Activated CD4-positive, alpha-beta T cell treated with anti-CD3 and anti-CD28 coated beads, Interleukin-2, amount 50 U/mL, for 48 hours (primary cell): ENCODE data around the gene FAM90A1.
"Not testable (repeated sequence)": the region's sequence is repeated elsewhere in the genome, so short reads cannot be mapped to it uniquely, and the experiment has no call there.

Source experiments
- DNase-seq, 2 experiments: peaks; one replicate each; pipeline ENCODE4 v3.0.0-alpha.2; 2020

The FAM90A1 gene

GRCh38 chr12:8226992-8227731 is at the start of gene FAM90A1:
Gene FAM90A1 (minus strand): TSS chr12:8227618. CDS start chr12:8224832, 2,786 bp downstream.
- not testable (repeated sequence) for DNase-seq

- not testable (repeated sequence) for DNase-seq
Observed at GRCh38 chr12:8276397-8276796, 49.0 kb upstream of the FAM90A1 start.

GRCh38 chr12:8266706-8267105 is 39.3 kb upstream of the FAM90A1 start:
- not testable (repeated sequence) for DNase-seq

GRCh38 chr12:8264236-8264635 is 36.8 kb upstream of the FAM90A1 start:
- DNase-seq: not testable (repeated sequence)

- not testable (repeated sequence) for DNase-seq
Observed at GRCh38 chr12:8261111-8261554, 33.7 kb upstream of the FAM90A1 start.

GRCh38 chr12:8256356-8256755 is 28.9 kb upstream of the FAM90A1 start:
- not testable (repeated sequence) for DNase-seq

- not testable (repeated sequence) for DNase-seq
Observed at GRCh38 chr12:8254705-8255104, 27.3 kb upstream of the FAM90A1 start.

- not testable (repeated sequence) for DNase-seq
Observed at GRCh38 chr12:8252056-8252818, 24.8 kb upstream of the FAM90A1 start.

- DNase-seq: not testable (repeated sequence)
Observed at GRCh38 chr12:8251616-8252015, 24.2 kb upstream of the FAM90A1 start.

GRCh38 chr12:8246941-8247535 is 19.6 kb upstream of the FAM90A1 start:
- DNase-seq: not testable (repeated sequence)

GRCh38 chr12:8243682-8244161 is 16.3 kb upstream of the FAM90A1 start:
- DNase-seq: not testable (repeated sequence)

GRCh38 chr12:8242880-8243681 is 15.7 kb upstream of the FAM90A1 start:
- peak; percentile 100 for DNase-seq

GRCh38 chr12:8242622-8242879 is 15.1 kb upstream of the FAM90A1 start:
- not testable (repeated sequence) for DNase-seq

GRCh38 chr12:8241917-8242621 is 14.7 kb upstream of the FAM90A1 start:
- DNase-seq: peak; percentile 31 to 32

GRCh38 chr12:8240340-8241114 is 13.1 kb upstream of the FAM90A1 start:
- DNase-seq: not testable (repeated sequence)

GRCh38 chr12:8237031-8237430 is 9.6 kb upstream of the FAM90A1 start:
- not testable (repeated sequence) for DNase-seq

GRCh38 chr12:8235316-8236157 is 8.1 kb upstream of the FAM90A1 start:
- not testable (repeated sequence) for DNase-seq

GRCh38 chr12:8234746-8235145 is 7.3 kb upstream of the FAM90A1 start:
- not testable (repeated sequence) for DNase-seq

GRCh38 chr12:8233935-8234495 is 6.6 kb upstream of the FAM90A1 start:
- DNase-seq: not testable (repeated sequence)
